GM12892 (cell line): Measurements from ENCODE around the gene ZCWPW1.

Source experiments
- DNase-seq: peaks from one replicate; pipeline ENCODE4 v3.0.0; 2011; ENCODE audit not compliant: insufficient read length
- FAIRE-seq: peaks from 2 replicates; lab custom pipeline; 2011; peaks lifted over from hg19 to GRCh38; lab: Jason Lieb, UNC
- POLR2A ChIP-seq: IDR thresholded peaks from 2 replicates; pipeline ENCODE4 v1.6.1; 2011; ENCODE audit warnings: low read depth, low read length, control low read depth
- POLR2AphosphoS5 ChIP-seq: IDR thresholded peaks from 2 replicates; pipeline ENCODE4 v1.6.1; 2011; ENCODE audit warnings: low read depth, low read length, control low read depth
- TAF1 ChIP-seq: IDR thresholded peaks from 2 replicates; pipeline ENCODE4 v1.6.1; 2011; ENCODE audit warnings: low read depth, mild to moderate bottlenecking, control low read depth, low read length, borderline replicate concordance

The ZCWPW1 gene

DNA sequence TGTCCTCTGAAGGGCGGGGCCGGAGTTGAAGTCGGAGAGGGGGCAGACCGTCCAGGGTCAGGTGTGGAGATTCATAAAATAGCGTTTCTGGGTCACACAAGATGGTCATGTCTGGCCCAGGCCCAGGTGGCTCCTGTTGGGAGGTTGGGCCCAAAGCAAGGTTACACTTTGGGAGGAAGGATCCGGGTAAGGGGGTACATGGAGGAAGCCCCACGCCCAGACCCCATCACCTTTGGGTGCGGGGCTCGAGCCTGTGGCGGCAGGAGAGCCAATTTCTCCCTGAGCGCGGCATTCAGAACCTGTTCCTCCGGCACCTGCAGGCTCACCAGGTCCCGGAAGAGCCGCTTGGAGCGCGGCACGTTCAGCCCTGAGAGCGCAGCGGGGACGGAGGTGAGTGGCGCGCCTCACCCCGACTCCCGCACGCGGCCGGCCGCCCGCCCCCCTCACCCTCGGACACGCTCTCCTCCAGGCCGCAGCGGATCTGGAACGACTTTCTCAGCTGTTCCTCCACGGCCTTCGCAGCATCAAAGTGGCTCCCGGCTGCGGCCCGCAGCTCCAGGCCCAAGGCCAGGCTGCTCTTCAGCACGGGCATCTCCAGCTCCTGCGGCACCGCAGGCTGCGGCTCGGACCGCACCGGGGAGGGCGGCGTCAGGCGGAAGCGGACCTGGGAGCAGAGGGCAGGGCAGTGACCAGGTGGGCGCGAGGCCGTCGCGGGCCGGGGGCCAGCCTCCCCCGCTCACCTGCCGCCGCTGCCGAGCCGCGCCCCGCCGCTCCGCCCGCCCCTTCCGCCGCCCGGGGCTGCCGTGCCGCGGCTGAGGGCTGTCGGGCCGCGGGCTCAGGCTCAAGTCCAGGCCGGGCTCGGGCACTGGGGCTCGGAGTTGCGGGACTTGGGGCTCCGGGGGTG, 7.2 kb upstream of the ZCWPW1 start:
- FAIRE-seq (peak; percentile 54), DNase-seq (peak; percentile 53)
- TF ChIP-seq POLR2A (peak; percentile 46; the same call in 1 of the 2 replicates), TAF1 (no peak), POLR2AphosphoS5 (peak; percentile 17; the same call in 1 of the 2 replicates)

DNA sequence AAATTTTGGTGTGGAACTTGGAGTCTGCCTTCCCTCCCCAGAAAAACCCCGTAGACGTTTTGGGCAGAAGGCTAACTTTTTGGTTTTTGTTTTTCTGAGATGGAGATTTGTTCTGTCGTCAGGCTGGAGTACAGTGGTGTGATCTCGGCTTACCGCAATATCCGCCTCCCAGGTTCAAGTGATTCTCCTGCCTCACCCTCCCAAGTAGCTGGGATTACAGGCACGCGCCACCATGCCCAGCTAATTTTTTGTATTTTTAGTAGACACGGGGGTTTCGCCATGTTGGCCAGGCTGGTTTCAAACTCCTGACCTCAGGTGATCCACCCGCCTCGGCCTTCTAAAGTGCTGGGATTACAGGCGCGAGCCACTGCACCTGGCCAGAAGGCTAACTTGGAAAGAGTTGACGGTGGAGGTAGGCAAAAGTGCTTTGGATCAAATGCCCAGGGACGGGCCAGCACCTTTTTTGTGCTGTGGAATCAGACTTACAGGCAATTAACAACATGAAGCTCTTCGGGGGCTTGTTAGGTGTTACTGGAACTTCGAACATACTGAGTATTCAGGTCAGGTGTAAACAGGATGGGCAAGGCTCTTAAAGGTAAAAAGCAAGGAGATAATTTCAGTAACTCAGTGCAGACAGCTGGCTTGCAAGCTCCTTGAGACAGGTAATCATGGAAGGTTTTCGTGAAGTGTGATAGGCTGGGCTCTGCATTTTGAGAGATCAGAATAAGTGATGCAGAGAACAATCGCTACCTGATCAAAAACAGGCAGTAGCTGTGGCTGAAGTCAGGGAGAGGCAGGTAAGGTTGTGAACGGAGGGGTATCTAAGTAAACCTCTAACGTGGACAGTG, 6.0 kb upstream of the ZCWPW1 start:
- FAIRE-seq, result no peak
- no peak for TF ChIP-seq POLR2A
- TF ChIP-seq POLR2AphosphoS5, result no peak
- no peak for TF ChIP-seq TAF1
- no peak for DNase-seq

DNA sequence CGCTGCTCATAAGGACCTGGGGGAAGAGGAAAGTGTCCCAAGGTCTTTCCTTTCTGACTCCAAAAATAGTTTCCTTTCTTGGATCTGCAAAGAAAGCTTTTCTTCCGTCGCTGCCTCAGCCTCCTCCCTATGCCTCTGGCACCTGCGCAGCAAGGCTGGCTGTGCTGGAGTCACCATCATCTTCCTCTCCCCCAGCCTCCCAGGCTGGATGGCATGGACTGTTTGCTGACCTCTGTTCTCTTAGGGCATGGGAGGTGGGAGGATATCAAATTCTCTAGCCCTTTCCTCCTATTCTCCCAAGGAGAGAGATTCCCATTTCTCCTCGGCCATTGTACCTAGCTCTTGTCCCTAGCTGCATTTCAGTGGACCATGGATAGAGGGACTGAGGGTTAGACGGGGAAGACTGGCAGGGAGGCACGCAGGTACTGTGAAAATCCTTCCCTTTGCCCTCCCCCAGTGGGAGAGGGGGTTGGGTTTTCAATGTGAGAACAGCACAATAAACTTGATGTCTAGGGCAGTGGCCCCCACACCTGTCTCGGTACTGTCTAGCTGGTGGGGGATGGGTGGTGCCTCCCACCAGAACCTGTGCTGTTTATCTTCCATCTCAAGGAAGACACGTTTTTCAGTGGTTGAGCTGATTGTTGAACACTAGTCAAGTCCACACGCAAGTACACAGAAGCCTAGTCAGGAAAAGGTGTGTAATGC, 5.2 kb upstream of the ZCWPW1 start:
- DNase-seq, result no peak
- TF ChIP-seq POLR2A (no peak; the same call in 1 of the 2 replicates), TAF1 (no peak), POLR2AphosphoS5 (peak; percentile 58)
- no peak for FAIRE-seq

DNA sequence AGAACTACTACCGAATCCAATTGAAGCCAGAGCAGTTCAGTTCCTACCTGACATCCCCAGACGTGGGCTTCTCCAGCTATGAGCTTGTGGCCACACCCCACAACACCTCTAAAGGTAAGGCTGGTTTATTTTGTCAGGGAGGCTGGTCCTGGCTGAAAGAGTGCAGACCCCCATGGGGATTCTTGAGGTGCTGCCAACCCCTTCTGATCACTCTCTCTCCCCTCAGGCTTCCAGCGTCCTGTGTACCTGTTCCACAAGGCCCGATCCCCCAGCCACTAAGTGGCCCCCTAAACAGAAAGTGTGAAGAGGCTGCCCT, 4.7 kb upstream of the ZCWPW1 start:
- no peak for DNase-seq
- TF ChIP-seq POLR2A (no peak), POLR2AphosphoS5 (no peak; the same call in 1 of the 2 replicates), TAF1 (no peak)
- FAIRE-seq, result no peak

DNA sequence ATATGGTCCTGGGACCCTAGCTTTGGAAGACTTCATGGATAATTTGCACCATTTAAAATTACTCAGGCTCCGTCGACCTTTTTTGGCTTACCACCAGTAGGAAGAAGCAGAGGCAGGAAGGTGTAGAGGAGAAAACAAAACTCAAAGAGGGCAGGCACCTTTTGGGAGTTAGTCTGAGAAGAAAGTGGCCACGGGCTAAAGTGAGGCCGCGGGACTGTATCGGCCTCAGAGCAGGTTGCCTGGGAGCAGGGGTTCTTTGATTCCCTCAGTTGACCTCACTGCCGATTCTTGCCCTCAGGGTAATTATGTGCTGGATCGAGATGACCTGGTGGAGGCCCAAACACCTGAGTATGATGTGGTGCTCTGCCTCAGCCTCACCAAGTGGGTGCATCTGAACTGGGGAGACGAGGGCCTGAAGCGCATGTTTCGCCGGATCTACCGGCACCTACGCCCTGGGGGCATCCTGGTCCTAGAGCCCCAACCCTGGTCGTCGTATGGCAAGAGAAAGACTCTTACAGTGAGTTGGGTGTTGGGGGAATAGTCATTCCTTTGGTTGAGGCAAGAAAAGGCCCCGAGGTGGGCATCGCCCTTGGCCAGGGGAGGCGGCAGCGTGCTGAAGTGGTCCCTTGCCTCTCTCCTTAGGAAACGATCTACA, 4.2 kb upstream of the ZCWPW1 start:
- FAIRE-seq (no peak), DNase-seq (no peak)
- no peak for TF ChIP-seq TAF1
- no peak for TF ChIP-seq POLR2A
- no peak for TF ChIP-seq POLR2AphosphoS5

DNA sequence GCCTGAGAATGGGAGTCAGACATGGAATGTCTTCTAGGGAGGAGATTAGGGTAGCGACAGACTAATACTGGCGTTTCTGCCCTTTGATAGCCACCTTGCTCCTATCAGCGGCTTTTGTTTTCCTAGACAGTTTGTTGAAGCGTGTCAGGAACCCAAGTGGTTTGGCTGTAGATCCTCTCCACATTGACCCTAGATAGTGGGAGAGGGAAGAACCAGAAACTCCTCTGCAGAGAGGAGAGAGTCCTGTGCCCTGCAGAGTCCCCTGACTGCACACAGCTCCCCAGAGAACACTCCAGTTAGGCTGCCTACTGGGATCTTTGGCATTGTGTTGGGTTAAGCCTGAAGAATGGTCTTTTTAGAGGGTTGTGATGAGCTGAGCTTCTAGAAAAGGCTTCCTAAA, 3.5 kb upstream of the ZCWPW1 start:
- TF ChIP-seq POLR2A, result no peak
- no peak for TF ChIP-seq TAF1
- TF ChIP-seq POLR2AphosphoS5, result no peak; the same call in 1 of the 2 replicates
- FAIRE-seq, result no peak
- DNase-seq, result no peak

DNA sequence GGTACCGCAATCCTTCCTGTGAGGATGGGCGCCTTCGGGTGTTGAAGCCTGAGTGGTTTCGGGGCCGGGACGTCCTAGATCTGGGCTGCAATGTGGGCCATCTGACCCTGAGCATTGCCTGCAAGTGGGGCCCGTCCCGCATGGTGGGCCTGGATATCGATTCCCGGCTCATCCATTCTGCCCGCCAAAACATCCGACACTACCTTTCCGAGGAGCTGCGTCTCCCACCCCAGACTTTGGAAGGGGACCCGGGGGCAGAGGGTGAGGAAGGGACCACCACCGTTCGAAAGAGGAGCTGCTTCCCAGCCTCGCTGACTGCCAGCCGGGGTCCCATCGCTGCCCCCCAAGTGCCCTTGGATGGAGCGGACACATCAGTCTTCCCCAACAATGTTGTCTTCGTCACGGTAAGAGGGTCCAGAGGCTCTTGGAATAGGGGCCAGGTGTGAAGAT, 2.8 kb upstream of the ZCWPW1 start:
- no peak for FAIRE-seq

DNA sequence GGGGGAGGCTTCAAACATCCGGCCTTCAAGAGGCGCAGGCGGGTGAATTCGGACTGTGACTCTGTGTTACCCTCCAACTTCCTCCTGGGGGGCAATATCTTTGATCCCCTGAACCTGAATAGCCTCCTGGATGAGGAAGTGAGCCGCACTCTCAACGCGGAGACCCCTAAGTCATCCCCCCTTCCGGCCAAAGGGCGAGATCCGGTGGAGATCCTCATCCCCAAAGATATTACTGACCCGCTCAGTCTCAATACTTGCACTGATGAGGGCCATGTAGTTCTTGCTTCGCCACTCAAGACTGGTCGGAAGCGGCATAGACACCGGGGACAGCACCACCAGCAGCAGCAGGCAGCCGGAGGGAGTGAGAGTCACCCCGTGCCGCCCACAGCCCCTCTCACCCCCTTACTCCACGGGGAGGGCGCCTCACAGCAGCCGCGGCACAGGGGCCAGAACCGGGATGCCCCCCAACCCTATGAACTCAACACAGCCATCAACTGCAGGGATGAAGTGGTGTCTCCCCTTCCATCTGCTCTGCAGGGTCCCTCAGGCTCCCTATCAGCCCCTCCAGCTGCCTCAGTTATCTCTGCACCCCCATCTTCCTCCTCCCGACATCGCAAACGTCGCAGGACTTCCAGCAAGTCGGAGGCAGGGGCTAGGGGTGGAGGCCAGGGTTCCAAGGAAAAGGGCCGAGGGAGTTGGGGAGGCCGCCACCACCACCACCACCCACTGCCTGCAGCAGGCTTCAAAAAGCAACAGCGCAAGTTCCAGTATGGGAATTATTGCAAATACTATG, 2.2 kb upstream of the ZCWPW1 start:
- peak; percentile 60 for FAIRE-seq
- TF ChIP-seq TAF1 (no peak), POLR2A (no peak), POLR2AphosphoS5 (no peak)
- DNase-seq, result no peak

More for the DNA sequence above, 2.8 kb upstream of the ZCWPW1 start:
- DNase-seq, result no peak
- no peak for TF ChIP-seq TAF1
- TF ChIP-seq POLR2A, result no peak
- TF ChIP-seq POLR2AphosphoS5, result no peak

DNA sequence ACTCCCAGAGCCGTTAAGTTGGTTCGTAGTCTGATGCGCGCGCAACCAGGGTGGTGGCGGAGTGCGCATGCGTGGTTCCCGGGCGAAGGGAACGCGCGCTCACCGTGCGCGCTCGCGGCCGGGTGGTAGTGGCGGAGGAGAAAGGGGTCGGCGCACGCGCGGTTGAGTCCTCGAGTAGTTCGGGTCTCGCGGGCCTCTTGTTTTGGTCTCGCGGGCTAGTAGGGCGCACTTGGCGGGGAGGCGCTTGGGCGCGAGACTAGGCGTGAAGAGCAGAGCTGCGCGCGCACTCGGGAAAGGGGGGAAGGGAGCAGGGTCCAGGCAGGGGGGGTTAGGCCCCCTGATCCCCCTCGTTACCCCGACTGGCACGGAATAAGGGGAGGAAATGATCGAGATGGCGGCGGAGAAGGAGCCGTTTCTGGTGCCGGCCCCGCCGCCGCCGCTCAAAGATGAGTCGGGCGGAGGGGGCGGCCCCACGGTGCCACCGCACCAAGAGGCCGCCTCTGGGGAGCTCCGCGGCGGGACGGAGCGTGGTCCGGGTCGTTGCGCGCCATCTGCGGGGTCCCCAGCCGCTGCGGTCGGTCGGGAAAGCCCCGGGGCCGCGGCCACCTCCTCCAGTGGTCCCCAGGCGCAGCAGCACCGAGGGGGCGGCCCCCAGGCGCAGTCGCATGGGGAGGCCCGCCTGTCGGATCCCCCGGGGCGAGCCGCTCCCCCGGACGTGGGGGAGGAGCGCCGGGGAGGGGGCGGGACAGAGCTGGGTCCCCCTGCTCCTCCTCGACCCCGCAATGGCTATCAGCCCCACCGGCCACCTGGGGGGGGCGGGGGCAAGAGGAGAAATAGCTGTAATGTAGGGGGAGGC, 1.4 kb upstream of the ZCWPW1 start, which contains the start of gene MEPCE:
TSS of gene MEPCE (plus strand) at position 195 of the 856 bp plus-strand sequence. CDS start at position 383, 188 bp downstream.
- peak; percentile 100 for FAIRE-seq
- DNase-seq, result peak; percentile 97
- TF ChIP-seq TAF1, result peak; percentile 40; the same call in 1 of the 2 replicates
- no peak; the same call in 1 of the 2 replicates for TF ChIP-seq POLR2AphosphoS5
- TF ChIP-seq POLR2A, result peak; percentile 50; the same call in 1 of the 2 replicates
